Activated naive CD8-positive, alpha-beta T cell (primary cell): ENCODE measurements around the gene DIP2B.

Experiments used
- H3K27ac Mint-ChIP-seq: one replicate; pipeline ENCODE4 v1.8.0; 2021; ENCODE audit warnings: mixed read lengths
- H3K27me3 Mint-ChIP-seq: one replicate; pipeline ENCODE4 v1.8.0; 2021; ENCODE audit warnings: mixed read lengths
- H3K36me3 Mint-ChIP-seq: one replicate; pipeline ENCODE4 v1.8.0; 2021; ENCODE audit warnings: mixed read lengths
- H3K4me1 Mint-ChIP-seq: one replicate; pipeline ENCODE4 v1.8.0; 2021; ENCODE audit warnings: low read depth, mixed read lengths
- H3K4me3 Mint-ChIP-seq: one replicate; pipeline ENCODE4 v1.8.0; 2021; ENCODE audit warnings: mild to moderate bottlenecking, mixed read lengths
- H3K9me3 Mint-ChIP-seq: one replicate; pipeline ENCODE4 v1.8.0; 2021; ENCODE audit warnings: low read depth, mixed read lengths

Gene DIP2B

GRCh38 chr12:50572287-50572686 is 67.5 kb downstream of the DIP2B start:
- Mint-ChIP-seq H3K9me3 (no peaks in the 10 kb centered on the region), H3K4me3 (no peak overlapping the region), H3K27ac (no peak overlapping the region), H3K36me3 (no peaks in the 10 kb centered on the region), H3K27me3 (no peaks in the 10 kb centered on the region), H3K4me1 (peaks cover 39% of the 10 kb centered on the region)

DNA sequence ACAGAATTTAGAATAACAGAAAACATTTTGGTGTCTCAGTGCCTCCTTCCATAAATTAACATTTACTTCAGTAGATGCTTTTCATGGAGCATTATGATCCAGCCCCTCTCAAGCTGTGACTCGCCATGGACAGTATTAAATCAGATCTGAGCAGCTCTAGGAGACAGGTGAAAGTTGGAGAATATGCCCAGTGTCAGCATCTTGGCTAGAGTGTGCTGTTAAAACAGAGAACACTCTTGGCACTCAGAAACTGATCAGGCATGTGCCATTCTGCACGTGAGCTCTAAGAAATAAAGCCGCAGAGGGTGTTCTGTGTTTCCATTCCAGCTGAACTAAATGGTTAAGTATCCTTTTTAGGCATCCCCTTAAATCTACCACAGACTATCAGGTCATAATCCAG is 68.0 kb downstream of the DIP2B start:
- H3K9me3 Mint-ChIP-seq: no peaks in the 10 kb centered on the region
- no peak overlapping the region for H3K27ac Mint-ChIP-seq
- no peaks in the 10 kb centered on the region for H3K36me3 Mint-ChIP-seq
- H3K4me1 Mint-ChIP-seq: peaks cover 39% of the 10 kb centered on the region
- H3K4me3 Mint-ChIP-seq: no peak overlapping the region
- no peaks in the 10 kb centered on the region for H3K27me3 Mint-ChIP-seq

DNA sequence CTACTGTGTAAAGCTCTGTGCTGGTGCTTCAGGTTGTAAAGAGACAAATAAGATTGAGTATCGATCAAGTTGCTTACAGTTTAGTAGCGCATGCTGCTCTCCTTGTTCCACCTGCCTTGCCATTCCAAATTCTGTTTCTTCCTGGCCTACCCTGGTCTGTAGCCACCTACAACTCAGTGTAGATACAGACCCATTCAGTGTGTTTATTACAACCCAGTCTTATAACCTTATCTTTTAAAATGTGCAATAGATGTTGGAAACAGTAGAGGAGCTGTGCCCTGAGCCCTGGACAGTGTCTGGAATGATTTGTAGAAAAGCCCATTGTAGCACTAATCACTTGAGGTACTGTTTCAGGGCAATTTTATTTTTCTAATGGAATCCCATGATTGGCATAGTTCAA is 68.5 kb downstream of the DIP2B start:
- Mint-ChIP-seq H3K27ac (peak overlapping the region; percentile 42), H3K4me3 (no peak overlapping the region), H3K4me1 (peaks cover 36% of the 10 kb centered on the region), H3K9me3 (no peaks in the 10 kb centered on the region), H3K27me3 (no peaks in the 10 kb centered on the region), H3K36me3 (no peaks in the 10 kb centered on the region)

GRCh38 chr12:50574601-50575348 is 70.0 kb downstream of the DIP2B start:
- no peaks in the 10 kb centered on the region for H3K9me3 Mint-ChIP-seq
- H3K27ac Mint-ChIP-seq: peak overlapping the region; percentile 4
- no peak overlapping the region for H3K4me3 Mint-ChIP-seq
- no peaks in the 10 kb centered on the region for H3K27me3 Mint-ChIP-seq
- H3K36me3 Mint-ChIP-seq: peaks cover 1% of the 10 kb centered on the region
- peaks cover 33% of the 10 kb centered on the region for H3K4me1 Mint-ChIP-seq

GRCh38 chr12:50579757-50580267 is 75.0 kb downstream of the DIP2B start:
- no peaks in the 10 kb centered on the region for H3K27me3 Mint-ChIP-seq
- H3K27ac Mint-ChIP-seq: peak overlapping the region; percentile 42
- H3K9me3 Mint-ChIP-seq: no peaks in the 10 kb centered on the region
- no peak overlapping the region for H3K4me3 Mint-ChIP-seq
- peaks cover 28% of the 10 kb centered on the region for H3K4me1 Mint-ChIP-seq
- peaks cover 2% of the 10 kb centered on the region for H3K36me3 Mint-ChIP-seq

- Mint-ChIP-seq H3K4me1 (peaks cover 25% of the 10 kb centered on the region), H3K27me3 (no peaks in the 10 kb centered on the region), H3K9me3 (no peaks in the 10 kb centered on the region)
Measured at GRCh38 chr12:50580436-50580835, 75.7 kb downstream of the DIP2B start.

DNA sequence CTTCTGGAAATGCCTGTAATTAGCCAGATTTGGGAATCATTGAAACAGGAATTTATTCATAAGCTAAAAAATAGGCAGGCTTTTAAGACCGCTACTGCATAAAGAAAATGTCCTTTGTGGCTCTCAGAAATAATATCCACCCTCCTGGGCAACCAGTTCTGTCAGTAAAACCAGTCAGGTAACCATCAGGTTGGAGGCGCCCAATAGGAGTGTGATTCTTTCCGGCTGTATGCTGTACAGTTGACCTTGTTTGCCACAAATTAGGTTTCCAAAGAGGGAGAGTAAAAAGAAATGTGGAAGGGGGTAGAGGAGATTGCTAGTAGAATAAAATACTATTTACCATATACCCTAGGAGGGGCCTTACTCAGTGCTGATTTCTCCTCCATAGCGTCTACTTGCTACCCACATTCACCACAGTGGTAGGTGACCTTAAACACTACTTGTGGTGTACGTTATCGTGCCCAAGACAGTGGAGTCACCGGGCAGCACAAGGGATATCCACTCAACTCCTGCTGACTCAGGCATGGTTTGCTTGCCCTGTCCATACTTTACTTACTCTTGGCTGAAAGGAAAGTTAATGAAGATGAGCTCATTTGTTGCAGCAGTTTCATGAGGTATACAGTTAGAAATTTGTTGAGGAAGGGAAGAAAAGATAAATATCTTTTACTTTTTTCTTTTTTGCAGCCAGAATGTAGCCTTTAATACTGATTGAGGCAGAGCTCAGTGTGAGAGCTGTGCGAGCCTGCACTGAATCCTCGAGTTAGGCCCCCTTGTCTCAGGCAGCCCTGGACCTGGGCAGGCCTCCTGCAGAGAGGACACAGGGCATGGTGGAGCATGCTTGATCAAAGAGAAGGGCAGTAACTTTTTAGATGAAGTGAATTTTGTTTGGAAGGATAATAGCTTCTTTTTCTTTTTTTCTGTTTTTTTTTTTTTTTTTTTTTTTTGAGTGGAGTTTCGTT is 76.7 kb downstream of the DIP2B start:
- Mint-ChIP-seq H3K4me1 (peaks cover 25% of the 10 kb centered on the region), H3K9me3 (no peaks in the 10 kb centered on the region), H3K27me3 (no peaks in the 10 kb centered on the region), H3K27ac (peak overlapping the region; percentile 25), H3K4me3 (no peak overlapping the region), H3K36me3 (peaks cover 2% of the 10 kb centered on the region)

More at GRCh38 chr12:50580436-50580835, 75.7 kb downstream of the DIP2B start:
- H3K4me3 Mint-ChIP-seq: no peak overlapping the region
- peaks cover 2% of the 10 kb centered on the region for H3K36me3 Mint-ChIP-seq
- no peak overlapping the region for H3K27ac Mint-ChIP-seq

GRCh38 chr12:50584135-50584534 is 79.3 kb downstream of the DIP2B start:
- Mint-ChIP-seq H3K9me3 (no peaks in the 10 kb centered on the region), H3K4me3 (no peak overlapping the region)

DNA sequence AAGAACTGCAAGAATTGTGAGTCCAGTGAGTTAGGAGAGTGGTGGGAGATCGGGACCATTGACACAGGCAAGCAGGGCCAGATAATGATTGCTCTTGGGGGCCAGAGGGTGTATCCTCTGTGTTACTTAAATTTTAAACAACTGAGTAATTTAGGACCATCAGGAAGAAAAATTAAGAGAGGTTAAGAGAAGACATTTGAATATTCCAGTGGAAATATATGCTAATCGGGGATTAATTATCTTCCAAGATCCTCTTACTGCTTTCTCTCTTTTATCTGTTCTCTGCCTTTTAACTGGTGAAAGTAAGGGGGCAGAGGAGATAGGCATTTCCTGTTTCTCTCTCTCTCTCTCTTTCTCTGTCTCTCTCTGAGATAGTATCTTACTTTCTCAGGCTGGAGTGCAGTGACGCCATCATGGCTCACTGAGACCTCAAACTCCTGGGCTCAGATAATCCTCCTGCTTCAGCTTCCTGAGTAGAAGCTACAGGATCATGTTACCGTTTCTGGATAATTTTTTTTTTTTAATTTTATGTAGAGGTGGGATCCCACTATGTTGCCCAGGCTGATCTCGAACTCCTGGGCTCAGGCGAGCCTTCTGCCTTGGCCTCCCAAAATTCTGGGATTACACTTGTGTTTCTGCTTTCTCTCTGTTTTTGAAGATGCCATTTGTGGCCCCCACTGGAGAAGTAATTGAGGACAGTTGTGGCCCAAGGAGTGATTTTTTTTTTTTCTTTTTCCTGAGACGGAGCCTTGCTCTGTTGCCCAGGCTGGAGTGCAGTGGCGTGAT is 85.1 kb downstream of the DIP2B start:
- Mint-ChIP-seq H3K9me3 (no peaks in the 10 kb centered on the region), H3K4me1 (peaks cover 40% of the 10 kb centered on the region), H3K27me3 (no peaks in the 10 kb centered on the region), H3K27ac (peak overlapping the region; percentile 78), H3K4me3 (peak overlapping the region; percentile 21), H3K36me3 (no peaks in the 10 kb centered on the region)

More at GRCh38 chr12:50584135-50584534, 79.3 kb downstream of the DIP2B start:
- Mint-ChIP-seq H3K27me3 (no peaks in the 10 kb centered on the region), H3K36me3 (peaks cover 2% of the 10 kb centered on the region), H3K4me1 (peaks cover 42% of the 10 kb centered on the region), H3K27ac (no peak overlapping the region)

GRCh38 chr12:50590869-50591268 is 86.1 kb downstream of the DIP2B start:
- peaks cover 2% of the 10 kb centered on the region for H3K36me3 Mint-ChIP-seq
- peaks cover 45% of the 10 kb centered on the region for H3K4me1 Mint-ChIP-seq
- H3K4me3 Mint-ChIP-seq: no peak overlapping the region
- H3K27ac Mint-ChIP-seq: peak overlapping the region; percentile 80
- H3K27me3 Mint-ChIP-seq: no peaks in the 10 kb centered on the region
- no peaks in the 10 kb centered on the region for H3K9me3 Mint-ChIP-seq

- Mint-ChIP-seq H3K4me1 (peaks cover 47% of the 10 kb centered on the region), H3K36me3 (peaks cover 3% of the 10 kb centered on the region), H3K27me3 (no peaks in the 10 kb centered on the region), H3K9me3 (no peaks in the 10 kb centered on the region), H3K27ac (peak overlapping the region; percentile 64), H3K4me3 (no peak overlapping the region)
Measured at GRCh38 chr12:50595667-50596066, 90.9 kb downstream of the DIP2B start.

DNA sequence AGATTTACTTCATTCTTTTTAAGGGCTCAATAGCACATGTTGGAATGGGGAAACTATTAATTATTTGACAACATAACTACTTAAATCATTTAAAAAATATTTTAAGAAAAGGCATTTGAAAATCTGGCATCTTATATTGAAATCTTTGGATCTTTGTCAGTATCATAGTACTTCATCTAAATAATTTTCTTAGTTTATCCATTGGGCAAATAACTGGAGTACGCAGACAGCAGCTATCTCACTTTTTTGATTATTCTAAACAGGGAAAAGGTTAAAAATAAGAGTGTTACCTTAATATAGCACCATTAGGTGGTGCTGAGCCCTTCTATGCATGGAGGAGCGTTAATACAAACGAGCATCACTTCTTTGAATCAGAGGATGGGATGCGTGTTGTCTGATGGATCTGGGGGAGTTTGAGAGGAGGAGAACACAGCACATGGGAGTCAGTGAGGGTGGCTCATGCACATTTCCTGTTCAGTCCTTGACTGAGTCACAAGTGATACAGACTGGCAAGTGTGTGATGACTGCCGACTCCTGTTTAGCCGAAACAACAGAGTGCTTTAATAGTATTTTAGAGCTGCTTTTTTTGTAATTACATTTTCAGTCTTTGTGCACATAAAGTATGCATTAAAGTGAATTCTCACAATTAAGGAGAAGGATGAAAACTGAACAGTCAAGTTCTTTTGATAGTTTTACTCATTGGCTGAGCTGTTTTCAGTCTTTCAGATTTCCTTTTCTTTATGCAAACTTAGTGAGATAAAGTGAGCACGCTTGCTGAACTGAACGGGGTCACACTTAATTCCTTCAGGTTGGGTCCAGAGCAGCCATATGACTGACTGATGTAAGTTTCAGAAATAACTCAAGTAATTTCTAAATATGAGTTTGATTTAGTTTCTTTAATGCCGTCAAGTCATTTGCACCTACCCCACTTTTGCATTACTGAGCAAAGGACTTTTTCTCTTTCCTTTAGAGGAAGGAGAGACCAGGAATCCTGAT is 92.7 kb downstream of the DIP2B start:
- Mint-ChIP-seq H3K36me3 (peaks cover 6% of the 10 kb centered on the region), H3K27ac (peak overlapping the region; percentile 92), H3K27me3 (no peaks in the 10 kb centered on the region), H3K4me1 (peaks cover 49% of the 10 kb centered on the region), H3K4me3 (peak overlapping the region; percentile 24), H3K9me3 (no peaks in the 10 kb centered on the region)

GRCh38 chr12:50598321-50598862 is 93.6 kb downstream of the DIP2B start:
- Mint-ChIP-seq H3K9me3 (no peaks in the 10 kb centered on the region), H3K27me3 (no peaks in the 10 kb centered on the region), H3K36me3 (peaks cover 6% of the 10 kb centered on the region), H3K4me3 (peak overlapping the region; percentile 57), H3K27ac (peak overlapping the region; percentile 88), H3K4me1 (peaks cover 46% of the 10 kb centered on the region)
